ENCODE measurements around the gene SYVN1. TPM values are rescaled to one million over a fixed set of nuclear protein-coding genes. Genes with fewer than 3 reads are reported as not detected.
A peak's percentile ranks its signal among the peaks of the same experiment; 100 is the strongest.

Gene SYVN1
- total and polyA plus RNA-seq, 10 of the 15 experiments (the other 5 are each of a cell fraction or from before 2014, with no cell fraction given), result 0.79 to 63.6 (median 20.1) TPM

DNA sequence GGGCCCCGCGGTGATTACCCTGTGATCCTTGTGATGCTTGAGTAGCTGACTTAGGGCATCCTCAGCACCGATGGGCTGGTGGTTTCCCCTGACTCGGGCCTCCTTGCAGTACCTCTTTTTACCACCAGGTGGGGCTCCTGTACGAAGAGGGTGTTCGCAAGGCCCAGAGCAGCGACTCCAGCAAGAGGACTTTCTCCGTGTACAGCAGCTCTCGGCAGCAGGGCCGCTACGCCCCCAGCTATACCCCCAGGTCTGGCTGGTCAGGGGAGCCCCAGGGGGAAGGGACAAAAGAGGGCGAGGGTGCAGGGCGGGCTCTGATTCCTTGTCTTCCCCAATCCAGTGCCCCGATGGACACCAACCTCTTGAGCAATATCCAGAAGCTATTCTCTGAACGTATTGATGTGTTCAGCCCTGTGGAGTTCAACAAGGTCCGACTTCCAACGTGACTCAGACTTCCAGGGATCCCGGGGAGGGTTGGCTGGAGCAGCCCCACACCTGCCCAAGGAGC, 23.9 kb downstream of the SYVN1 start:
- ChIA-PET CTCF (interaction anchor here (0.6 to 6.3 kb wide), 34 partner anchors 8 to 793 kb away, joined by 3 to 93 read pairs (median 4); partner anchors contain the start of genes ARL2, BATF2, CAPN1 and CDC42BPG), RAD21 (ENCODE audit: unreplicated experiment) (interaction anchor here (0.8 to 3.8 kb wide), 12 partner anchors 11 to 264 kb away, joined by 3 to 59 read pairs (median 8); partner anchors contain the start of genes ARL2, CAPN1, CDC42EP2 and FAU), POLR2A (interaction anchor here (0.6 to 2.7 kb wide), 11 partner anchors 11 to 707 kb away, joined by 3 to 11 read pairs (median 4); partner anchors contain the start of genes FAU and MRPL49), SMC1A (ENCODE audit: uncharacterized antibody, unreplicated experiment) (interaction anchor here (0.6 to 3.1 kb wide), 12 partner anchors 8 to 263 kb away, joined by 3 to 27 read pairs (median 4); partner anchors contain the start of genes CAPN1, FAU, MRPL49 and SNX15)
- Histone ChIP-seq H3K4me3 (no peak overlapping the region), H3K9me3 (replicated peaks; ENCODE audit: control insufficient read depth, insufficient read depth, low read length) (no peaks in the 10 kb centered on the region), H3K9ac (ENCODE audit: control insufficient read depth, insufficient read depth, low read length) (no peak overlapping the region), H3K4me2 (ENCODE audit: control insufficient read depth, insufficient read depth) (no peak overlapping the region), H2AFZ (ENCODE audit: control insufficient read depth, low read depth, low read length) (no peak overlapping the region), H3K27ac (ENCODE audit: control insufficient read depth, insufficient read depth) (0 out of 2 replicates have a peak overlapping the region, but pooled peaks have one; percentile 2), H3K79me2 (ENCODE audit: control insufficient read depth, insufficient read depth, low read length) (0 out of 2 replicates have a peak, but pooled peaks cover 2% of the 10 kb centered on the region), H3K27me3 (replicated peaks in 1 of 2; ENCODE audit: control insufficient read depth in 2 of 2, insufficient read depth in 2 of 2, low read length in 1 of 2) (no peaks in the 10 kb centered on the region), H3K4me1 (ENCODE audit: control insufficient read depth, insufficient read depth, low read length) (peaks cover 15% of the 10 kb centered on the region), H3K36me3 (ENCODE audit: control insufficient read depth in 2 of 2, insufficient read depth in 2 of 2, low read length in 1 of 2) (peaks cover 6 to 16% of the 10 kb centered on the region in 2 experiments; a peak in 3 of 4 replicates), H4K20me1 (ENCODE audit: control insufficient read depth, insufficient read depth) (no peaks in the 10 kb centered on the region; the same call in 1 of the 2 replicates)
- in situ Hi-C loops (cut with MboI) (no loop called here), intact Hi-C loops (cut with micrococcal nuclease; ENCODE audit: unreplicated experiment) (loop anchor here (5.0 to 10.0 kb wide), 4 partner anchors 72 to 336 kb away; partner anchors contain the start of genes ATG2A, CAPN1, DPF2 and SF1)
- no peak for DNase-seq (ENCODE audit: low read depth, low spot score)
- peak; percentile 62 for ATAC-seq
- WGBS (ENCODE audit: insufficient coverage, insufficient replicate concordance, low lambda C conversion rate, missing lambda C conversion rate), result 14% methylated on average over 18 of the region's 18 CpGs
- no TSS peak for BruUV-seq (replicated peaks)
- FAIRE-seq, result peak; percentile 96
- TF ChIP-seq ZNF274 (IDR thresholded peaks at IDR 0.05; ENCODE audit: insufficient read depth, insufficient read length) (no peak), HDAC6 (IDR thresholded peaks at IDR 0.05; ENCODE audit: unreplicated experiment) (no peak), RUNX3 (IDR thresholded peaks at IDR 0.05; ENCODE audit: low read length) (peak; percentile 53), BHLHE40 (IDR thresholded peaks at IDR 0.05; ENCODE audit: borderline replicate concordance in 1 of 2, low read depth in 2 of 2, low read length in 1 of 2) (peak in 1 of 2 experiments; percentile 56; a peak in 1 of 4 replicates), MXI1 (IDR thresholded peaks at IDR 0.05; ENCODE audit: low read depth, low read length) (peak; percentile 53; the same call in 1 of the 2 replicates), RB1 (IDR thresholded peaks at IDR 0.05; ENCODE audit: borderline replicate concordance) (no peak), RFX5 (IDR thresholded peaks at IDR 0.05; ENCODE audit: low read depth, low read length) (no peak), POLR2AphosphoS2 (IDR thresholded peaks at IDR 0.05; ENCODE audit: low read depth, low read length) (no peak), SPI1 (IDR thresholded peaks at IDR 0.05; ENCODE audit: borderline replicate concordance, insufficient read depth, low read depth, low read length) (peak; percentile 35; the same call in 1 of the 2 replicates), MEF2A (IDR thresholded peaks at IDR 0.05; ENCODE audit: insufficient read depth, low read depth, low read length) (0 out of 2 replicates have a peak, but pooled peaks have one; percentile 32), CREM (IDR thresholded peaks at IDR 0.05; ENCODE audit: low read depth) (0 out of 2 replicates have a peak, but pooled peaks have one; percentile 8), NBN (IDR thresholded peaks at IDR 0.05) (0 out of 2 replicates have a peak, but pooled peaks have one; percentile 31), TARDBP (IDR thresholded peaks at IDR 0.05; ENCODE audit: borderline replicate concordance) (peak; percentile 52; the same call in 1 of the 2 replicates), SMC3 (IDR thresholded peaks at IDR 0.05; ENCODE audit: borderline replicate concordance, low read length) (peak; percentile 82)
- TF ChIP-seq, protein P1, sequence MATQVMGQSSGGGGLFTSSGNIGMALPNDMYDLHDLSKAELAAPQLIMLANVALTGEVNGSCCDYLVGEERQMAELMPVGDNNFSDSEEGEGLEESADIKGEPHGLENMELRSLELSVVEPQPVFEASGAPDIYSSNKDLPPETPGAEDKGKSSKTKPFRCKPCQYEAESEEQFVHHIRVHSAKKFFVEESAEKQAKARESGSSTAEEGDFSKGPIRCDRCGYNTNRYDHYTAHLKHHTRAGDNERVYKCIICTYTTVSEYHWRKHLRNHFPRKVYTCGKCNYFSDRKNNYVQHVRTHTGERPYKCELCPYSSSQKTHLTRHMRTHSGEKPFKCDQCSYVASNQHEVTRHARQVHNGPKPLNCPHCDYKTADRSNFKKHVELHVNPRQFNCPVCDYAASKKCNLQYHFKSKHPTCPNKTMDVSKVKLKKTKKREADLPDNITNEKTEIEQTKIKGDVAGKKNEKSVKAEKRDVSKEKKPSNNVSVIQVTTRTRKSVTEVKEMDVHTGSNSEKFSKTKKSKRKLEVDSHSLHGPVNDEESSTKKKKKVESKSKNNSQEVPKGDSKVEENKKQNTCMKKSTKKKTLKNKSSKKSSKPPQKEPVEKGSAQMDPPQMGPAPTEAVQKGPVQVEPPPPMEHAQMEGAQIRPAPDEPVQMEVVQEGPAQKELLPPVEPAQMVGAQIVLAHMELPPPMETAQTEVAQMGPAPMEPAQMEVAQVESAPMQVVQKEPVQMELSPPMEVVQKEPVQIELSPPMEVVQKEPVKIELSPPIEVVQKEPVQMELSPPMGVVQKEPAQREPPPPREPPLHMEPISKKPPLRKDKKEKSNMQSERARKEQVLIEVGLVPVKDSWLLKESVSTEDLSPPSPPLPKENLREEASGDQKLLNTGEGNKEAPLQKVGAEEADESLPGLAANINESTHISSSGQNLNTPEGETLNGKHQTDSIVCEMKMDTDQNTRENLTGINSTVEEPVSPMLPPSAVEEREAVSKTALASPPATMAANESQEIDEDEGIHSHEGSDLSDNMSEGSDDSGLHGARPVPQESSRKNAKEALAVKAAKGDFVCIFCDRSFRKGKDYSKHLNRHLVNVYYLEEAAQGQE (IDR thresholded peaks at IDR 0.05; ENCODE audit: low read depth, low read length), result no peak
- TF ChIP-seq, protein P2, sequence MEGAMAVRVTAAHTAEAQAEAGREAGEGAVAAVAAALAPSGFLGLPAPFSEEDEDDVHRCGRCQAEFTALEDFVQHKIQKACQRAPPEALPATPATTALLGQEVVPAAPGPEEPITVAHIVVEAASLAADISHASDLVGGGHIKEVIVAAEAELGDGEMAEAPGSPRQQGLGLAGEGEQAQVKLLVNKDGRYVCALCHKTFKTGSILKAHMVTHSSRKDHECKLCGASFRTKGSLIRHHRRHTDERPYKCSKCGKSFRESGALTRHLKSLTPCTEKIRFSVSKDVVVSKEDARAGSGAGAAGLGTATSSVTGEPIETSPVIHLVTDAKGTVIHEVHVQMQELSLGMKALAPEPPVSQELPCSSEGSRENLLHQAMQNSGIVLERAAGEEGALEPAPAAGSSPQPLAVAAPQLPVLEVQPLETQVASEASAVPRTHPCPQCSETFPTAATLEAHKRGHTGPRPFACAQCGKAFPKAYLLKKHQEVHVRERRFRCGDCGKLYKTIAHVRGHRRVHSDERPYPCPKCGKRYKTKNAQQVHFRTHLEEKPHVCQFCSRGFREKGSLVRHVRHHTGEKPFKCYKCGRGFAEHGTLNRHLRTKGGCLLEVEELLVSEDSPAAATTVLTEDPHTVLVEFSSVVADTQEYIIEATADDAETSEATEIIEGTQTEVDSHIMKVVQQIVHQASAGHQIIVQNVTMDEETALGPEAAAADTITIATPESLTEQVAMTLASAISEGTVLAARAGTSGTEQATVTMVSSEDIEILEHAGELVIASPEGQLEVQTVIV (IDR thresholded peaks at IDR 0.05; ENCODE audit: borderline replicate concordance, partially characterized antibody), result no peak
